Muscle layer of duodenum (tissue), 2 donors: ENCODE measurements around the gene FAM180B.
A peak's percentile ranks its signal among the peaks of the same experiment; 100 is the strongest.
"Not testable (repeated sequence)": the region's sequence is repeated elsewhere in the genome, so short reads cannot be mapped to it uniquely, and the experiment has no call there.

Source experiments
- H3K27ac ChIP-seq: one replicate; pipeline ENCODE4 v1.7.0; 2013; ENCODE audit warnings: mild to moderate bottlenecking, low read length
- H3K27me3 ChIP-seq: one replicate; pipeline ENCODE4 v1.7.0; 2013; ENCODE audit warnings: low read depth, mild to moderate bottlenecking, control low read depth, low read length
- H3K36me3 ChIP-seq, 2 donors: one replicate each; pipeline ENCODE4 v1.7.0; 2013; ENCODE audit warnings: low read length in 2 of 2, control low read depth in 1 of 2, mild to moderate bottlenecking in 1 of 2; ENCODE audit not compliant: insufficient read depth in 2 of 2, control insufficient read depth in 1 of 2
- H3K4me1 ChIP-seq, 2 donors: one replicate each; pipeline ENCODE4 v1.7.0; 2013; ENCODE audit warnings: low read length in 2 of 2, mild to moderate bottlenecking in 2 of 2, control low read depth in 1 of 2, moderate library complexity in 1 of 2; ENCODE audit not compliant: insufficient read depth in 2 of 2, control insufficient read depth in 1 of 2
- H3K4me3 ChIP-seq, 2 donors: one replicate each; pipeline ENCODE4 v1.7.0; 2013; ENCODE audit warnings: low read length in 2 of 2, low read depth in 1 of 2, mild to moderate bottlenecking in 1 of 2
- H3K9me3 ChIP-seq, 2 donors: one replicate each; pipeline ENCODE4 v1.7.0; 2013; ENCODE audit warnings: low read length in 2 of 2, control low read depth in 1 of 2, mild to moderate bottlenecking in 1 of 2; ENCODE audit not compliant: control insufficient read depth in 1 of 2
- donor health status: healthy.

FAM180B gene

GRCh38 chr11:47552566-47553405 lies 33.7 kb upstream of the FAM180B start, which contains the start of gene CELF1:
TSS of gene CELF1 (minus strand) at chr11:47553132. CDS start at chr11:47499523, 53,609 bp downstream.
- H3K4me1 ChIP-seq, result peaks cover 11 to 13% of the 10 kb centered on the region in 2 donors
- no peaks in the 10 kb centered on the region for H3K27me3 ChIP-seq
- H3K4me3 ChIP-seq, result peak within 1 kb of the TSS; percentile 93 to 100
- peak within 1 kb of the TSS; percentile 96 for H3K27ac ChIP-seq
- no peaks in the 10 kb centered on the region for H3K9me3 ChIP-seq
- peaks cover 0 to 10% of the 10 kb centered on the region in 2 donors for H3K36me3 ChIP-seq

GRCh38 chr11:47553406-47553743 lies 33.1 kb upstream of the FAM180B start:
- H3K9me3 ChIP-seq, result no peaks in the 10 kb centered on the region
- peak overlapping the region; percentile 76 to 100 for H3K4me3 ChIP-seq
- H3K27ac ChIP-seq, result peak overlapping the region; percentile 31
- no peaks in the 10 kb centered on the region for H3K27me3 ChIP-seq
- peaks cover 0 to 10% of the 10 kb centered on the region in 2 donors for H3K36me3 ChIP-seq
- peaks cover 10 to 13% of the 10 kb centered on the region in 2 donors for H3K4me1 ChIP-seq

DNA sequence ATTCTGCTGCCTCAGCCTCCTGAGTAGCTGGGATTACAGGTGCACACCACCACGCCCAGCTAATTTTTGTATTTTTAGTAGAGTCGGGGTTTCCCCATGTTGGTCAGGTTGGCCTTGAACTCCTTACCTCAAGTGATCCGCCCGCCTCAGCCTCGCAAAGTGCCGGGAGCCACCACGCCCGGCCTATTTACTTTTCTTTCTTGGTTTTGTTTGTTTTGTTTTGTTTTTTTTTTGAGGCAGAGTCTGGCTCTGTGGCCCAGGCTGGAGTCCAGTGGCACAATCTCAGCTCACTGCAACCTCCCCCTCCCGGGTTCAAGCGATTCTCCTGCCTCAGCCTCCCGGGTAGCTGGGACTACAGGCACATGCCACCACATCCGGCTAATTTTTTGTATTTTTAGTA lies 29.5 kb upstream of the FAM180B start:
- not testable (repeated sequence) for H3K4me3 ChIP-seq, H3K27ac ChIP-seq, H3K36me3 ChIP-seq, H3K9me3 ChIP-seq, H3K4me1 ChIP-seq, H3K27me3 ChIP-seq

DNA sequence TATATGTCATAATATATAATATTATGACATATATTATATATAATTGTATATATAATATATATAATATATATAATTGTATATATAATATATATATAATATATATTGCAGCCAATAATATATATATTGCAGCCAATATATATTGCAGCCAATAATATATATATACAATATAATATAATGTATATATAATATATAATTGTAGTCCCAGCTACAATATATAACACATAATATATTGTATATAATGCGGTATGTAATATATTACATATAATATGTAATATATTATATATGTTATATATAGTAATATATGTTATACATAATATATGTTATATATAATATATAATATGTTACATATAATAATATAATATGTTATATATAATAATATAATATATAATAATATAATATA lies 27.8 kb upstream of the FAM180B start:
- Histone ChIP-seq H3K27me3 (no peaks in the 10 kb centered on the region), H3K4me1 (no peaks in the 10 kb centered on the region), H3K4me3 (no peak overlapping the region), H3K36me3 (no peaks in the 10 kb centered on the region), H3K27ac (no peak overlapping the region), H3K9me3 (no peaks in the 10 kb centered on the region)

DNA sequence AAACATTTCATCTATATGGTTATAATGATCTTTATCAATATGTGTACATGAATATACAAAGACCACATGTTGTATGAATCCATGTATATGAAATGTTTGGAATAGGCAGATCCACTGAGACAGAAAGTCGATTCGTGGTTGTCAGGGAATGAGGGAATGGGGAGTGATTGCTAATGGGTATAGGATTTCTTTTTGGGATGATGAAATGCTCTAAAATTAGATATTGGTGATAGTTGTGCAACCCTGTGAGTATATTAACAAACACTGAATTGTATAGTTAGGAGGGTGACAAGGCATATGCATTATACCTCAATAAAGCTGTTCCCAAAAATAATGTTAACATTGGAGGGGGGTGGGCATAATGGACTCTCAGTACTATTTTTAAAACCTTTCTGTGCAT lies 26.1 kb upstream of the FAM180B start:
- H3K4me3 ChIP-seq, result no peak overlapping the region
- H3K4me1 ChIP-seq, result peaks cover 0 to 4% of the 10 kb centered on the region in 2 donors
- H3K27me3 ChIP-seq, result no peaks in the 10 kb centered on the region
- no peaks in the 10 kb centered on the region for H3K36me3 ChIP-seq
- H3K27ac ChIP-seq, result no peak overlapping the region
- H3K9me3 ChIP-seq, result no peaks in the 10 kb centered on the region

- not testable (repeated sequence) for H3K27ac ChIP-seq, H3K27me3 ChIP-seq, H3K9me3 ChIP-seq, H3K4me3 ChIP-seq, H3K36me3 ChIP-seq
- peaks cover 0 to 13% of the 10 kb centered on the region in 2 donors for H3K4me1 ChIP-seq
Observed at GRCh38 chr11:47562393-47562792, 24.1 kb upstream of the FAM180B start.

DNA sequence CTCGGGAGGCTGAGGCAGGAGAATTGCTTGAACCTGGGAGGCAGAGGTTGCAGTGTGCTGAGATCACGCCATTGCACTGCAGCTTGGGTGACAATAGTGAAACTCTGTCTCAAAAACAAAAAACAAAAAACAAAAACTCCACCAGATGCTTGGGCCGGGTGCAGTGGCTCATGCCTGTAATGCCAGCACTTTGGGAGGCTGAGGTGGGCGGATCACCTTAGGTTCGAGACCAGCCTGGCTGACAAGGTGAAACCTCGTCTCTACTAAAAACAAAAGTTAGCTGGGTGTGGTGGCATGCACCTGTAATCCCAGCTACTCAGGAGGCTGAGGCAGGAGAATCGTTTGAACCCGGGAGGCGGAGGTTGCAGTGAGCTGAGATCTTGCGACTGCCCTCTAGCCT lies 22.1 kb upstream of the FAM180B start:
- not testable (repeated sequence) for H3K9me3 ChIP-seq, H3K4me3 ChIP-seq, H3K27me3 ChIP-seq, H3K36me3 ChIP-seq, H3K27ac ChIP-seq
- peaks cover 0 to 13% of the 10 kb centered on the region in 2 donors for H3K4me1 ChIP-seq

GRCh38 chr11:47564933-47565339 lies 21.5 kb upstream of the FAM180B start:
- peaks cover 0 to 13% of the 10 kb centered on the region in 2 donors for H3K4me1 ChIP-seq
- H3K9me3 ChIP-seq, result no peaks in the 10 kb centered on the region
- peaks cover under 1 to 7% of the 10 kb centered on the region in 2 donors for H3K36me3 ChIP-seq
- peak overlapping the region; percentile 23 for H3K27ac ChIP-seq
- no peaks in the 10 kb centered on the region for H3K27me3 ChIP-seq
- peak overlapping the region; percentile 81 to 96 for H3K4me3 ChIP-seq

DNA sequence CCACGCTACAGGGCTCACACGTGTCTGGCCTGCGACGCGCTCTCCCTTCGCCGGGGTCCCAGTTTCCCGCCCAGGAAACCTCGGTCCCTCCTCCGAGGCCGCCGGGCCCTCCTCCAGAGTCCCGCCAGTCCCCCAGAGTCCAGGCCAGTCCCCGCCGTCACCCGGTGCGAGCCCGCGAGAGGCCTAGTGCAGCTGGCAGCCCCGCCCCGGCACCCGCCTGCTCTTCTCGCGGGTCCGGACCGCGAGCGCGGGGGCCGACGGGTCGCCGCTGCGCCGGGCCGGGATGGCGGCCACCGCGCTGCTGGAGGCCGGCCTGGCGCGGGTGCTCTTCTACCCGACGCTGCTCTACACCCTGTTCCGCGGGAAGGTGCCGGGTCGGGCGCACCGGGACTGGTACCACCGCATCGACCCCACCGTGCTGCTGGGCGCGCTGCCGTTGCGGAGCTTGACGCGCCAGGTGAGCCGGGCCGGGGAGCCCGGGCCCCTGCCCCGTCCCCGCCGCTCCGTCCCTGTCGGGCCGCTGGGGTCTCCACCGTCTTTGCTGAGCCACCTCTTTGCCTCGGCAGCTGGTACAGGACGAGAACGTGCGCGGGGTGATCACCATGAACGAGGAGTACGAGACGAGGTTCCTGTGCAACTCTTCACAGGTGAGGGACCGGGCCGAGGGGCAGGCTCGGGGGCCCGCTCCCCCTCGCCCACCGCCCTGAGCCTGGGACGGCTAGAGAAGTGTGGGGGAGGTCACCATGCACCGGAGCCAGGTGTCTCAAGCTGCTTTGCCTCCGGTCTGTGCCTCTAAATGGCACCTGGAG lies 20.9 kb upstream of the FAM180B start, which contains the start of gene PTPMT1:
Gene PTPMT1 (plus strand): TSS at position 260 of the 809 bp plus-strand sequence. CDS start 24 bp downstream, at position 284.
- Histone ChIP-seq H3K27me3 (no peaks in the 10 kb centered on the region), H3K27ac (peak within 1 kb of the TSS; percentile 23), H3K4me1 (peaks cover 0 to 13% of the 10 kb centered on the region in 2 donors), H3K4me3 (peak within 1 kb of the TSS; percentile 81 to 96), H3K9me3 (no peaks in the 10 kb centered on the region), H3K36me3 (peaks cover 5 to 12% of the 10 kb centered on the region in 2 donors)

DNA sequence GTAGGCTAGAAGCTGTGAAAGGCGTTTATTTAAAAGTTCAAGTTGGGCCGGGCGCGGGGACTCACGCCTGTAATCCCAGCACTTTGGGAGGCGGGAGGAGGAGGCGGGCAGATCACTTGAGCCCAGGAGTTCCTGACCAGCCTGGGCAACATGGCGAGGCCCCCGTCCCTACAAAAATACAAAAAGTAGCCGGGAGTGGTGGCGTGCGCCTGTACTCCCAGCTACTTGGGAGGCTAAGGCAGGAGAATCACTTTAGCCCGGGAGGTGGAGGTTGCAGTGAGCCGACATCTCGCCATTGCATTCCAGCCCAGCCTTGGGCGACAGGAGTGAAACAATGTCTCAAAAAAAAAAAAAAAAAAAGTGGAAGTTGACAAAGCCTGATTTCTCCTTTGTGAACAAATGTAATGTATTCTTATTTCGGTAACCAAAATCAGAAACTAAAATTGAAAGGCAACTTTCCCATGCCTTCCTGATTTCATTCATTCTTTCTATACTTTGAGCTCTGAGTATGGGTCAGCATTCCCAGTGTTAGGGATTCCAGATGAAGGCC lies 20.3 kb upstream of the FAM180B start:
- Histone ChIP-seq H3K4me3 (peak overlapping the region; percentile 81 to 96), H3K27me3 (no peaks in the 10 kb centered on the region), H3K27ac (peak overlapping the region; percentile 0), H3K9me3 (no peaks in the 10 kb centered on the region), H3K4me1 (peaks cover 0 to 13% of the 10 kb centered on the region in 2 donors), H3K36me3 (peaks cover 11 to 14% of the 10 kb centered on the region in 2 donors)

GRCh38 chr11:47569646-47570045 lies 16.8 kb upstream of the FAM180B start:
- no peak overlapping the region for H3K27ac ChIP-seq
- H3K36me3 ChIP-seq, result peaks cover 27 to 45% of the 10 kb centered on the region in 2 donors
- no peaks in the 10 kb centered on the region for H3K9me3 ChIP-seq
- no peak overlapping the region for H3K4me3 ChIP-seq
- peaks cover 0 to 13% of the 10 kb centered on the region in 2 donors for H3K4me1 ChIP-seq
- H3K27me3 ChIP-seq, result no peaks in the 10 kb centered on the region
